HG03521 (cell line): Measurements from ENCODE around the gene NSUN6.
"Not testable (repeated sequence)": the region's sequence is repeated elsewhere in the genome, so short reads cannot be mapped to it uniquely, and the experiment has no call there.

ENCODE experiments used
- ATAC-seq: cut with Tn5 transposase; IDR thresholded peaks from one replicate; pipeline ENCODE4 v1.9.1; 2021; ENCODE audit warnings: mild to moderate bottlenecking, moderate library complexity; ENCODE audit not compliant: unreplicated experiment

The NSUN6 gene

DNA sequence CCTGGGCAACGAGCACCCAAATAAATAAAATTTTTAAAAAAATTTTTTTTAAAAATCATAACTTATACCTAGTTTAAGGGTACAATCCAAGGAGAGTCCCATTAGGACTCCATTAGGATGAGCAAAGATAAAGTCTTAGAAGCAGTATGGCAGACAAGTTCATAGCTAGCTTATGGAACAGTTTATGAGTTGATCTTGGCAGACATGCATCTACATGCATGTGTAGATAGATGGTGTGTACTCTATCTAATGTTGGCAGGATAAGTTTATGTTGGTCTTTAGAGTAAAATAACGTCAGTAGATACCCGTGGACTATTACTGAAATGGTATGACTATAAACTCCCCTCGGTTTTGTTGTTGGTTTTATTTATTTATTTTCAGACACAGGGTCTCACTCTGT, 40.2 kb downstream of the NSUN6 start:
- ATAC-seq = no peak

DNA sequence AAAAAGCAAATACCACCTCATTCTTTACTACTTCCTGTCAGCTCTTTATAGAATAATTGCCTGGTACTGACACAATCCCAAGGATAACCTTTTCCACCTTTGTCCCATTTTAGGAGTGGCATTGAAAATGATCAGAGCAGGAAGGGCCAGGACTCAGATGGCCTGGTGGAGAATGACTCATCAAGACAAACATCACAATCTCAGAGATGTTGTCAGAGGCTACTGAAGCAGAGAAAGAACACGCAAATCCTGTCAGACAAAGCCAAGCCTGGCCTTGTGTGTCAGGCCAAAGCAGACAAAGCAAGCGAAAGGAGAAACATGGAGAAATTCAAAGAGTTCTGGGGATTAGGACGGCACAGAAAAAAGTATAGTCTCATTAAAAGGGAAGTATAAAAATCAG, 40.9 kb downstream of the NSUN6 start:
- no peak for ATAC-seq

DNA sequence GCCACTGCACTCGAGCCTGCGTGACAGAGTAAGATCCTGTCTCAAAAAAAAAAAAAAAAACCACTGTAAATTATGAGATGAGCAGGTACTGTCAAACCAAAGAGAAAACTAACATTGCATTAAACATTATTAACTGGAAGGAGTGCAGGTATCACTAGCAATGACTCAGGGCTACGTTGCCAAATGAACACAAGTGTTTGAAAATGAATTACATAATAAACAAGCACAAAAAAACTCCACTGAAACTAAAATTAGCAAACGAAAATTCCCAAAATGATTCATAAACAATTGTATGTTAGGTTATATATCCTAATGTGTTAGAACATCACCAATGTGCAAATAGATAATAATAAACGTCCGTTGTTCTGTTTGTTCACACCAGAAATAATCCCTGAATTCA, 42.8 kb downstream of the NSUN6 start:
- ATAC-seq = no peak

DNA sequence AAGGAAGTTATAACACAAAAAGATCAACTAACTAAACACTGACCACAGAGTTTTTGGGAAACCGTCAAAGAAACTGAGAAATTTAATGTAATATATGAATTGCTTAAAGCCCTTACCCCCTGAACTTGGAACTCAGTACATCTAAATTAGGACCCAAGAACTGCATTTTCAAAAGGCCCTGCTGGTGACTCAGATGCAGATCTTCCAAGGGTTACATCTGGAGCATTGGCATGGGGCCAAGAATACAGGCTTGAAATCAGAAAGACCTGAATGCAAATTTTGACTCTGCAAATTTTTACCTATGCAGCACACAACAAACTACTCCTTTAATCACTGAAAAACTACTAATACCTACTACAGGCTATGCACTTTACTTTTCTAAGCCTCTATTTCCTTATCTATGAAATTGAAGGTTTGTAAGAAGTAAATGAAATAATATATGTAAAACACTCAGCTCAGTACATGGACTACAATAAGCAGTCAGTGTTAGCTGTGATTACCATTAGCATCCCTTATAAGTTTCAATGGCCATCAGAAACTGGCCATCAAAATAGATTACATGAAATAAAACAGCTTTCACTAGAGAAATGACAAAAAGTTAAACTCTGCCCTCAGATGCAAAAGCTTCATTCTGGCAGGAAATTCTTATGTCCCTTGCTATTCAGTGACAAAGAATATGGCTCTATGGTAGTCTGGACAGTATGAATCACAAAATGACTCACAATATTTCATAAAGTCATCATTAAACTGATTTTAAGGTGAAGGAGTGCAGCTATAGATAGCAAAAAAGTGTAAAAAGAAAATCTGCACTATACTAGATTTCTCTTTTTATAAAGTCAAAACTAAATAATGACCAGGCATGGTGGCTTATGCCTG, 43.6 kb downstream of the NSUN6 start:
- no peak for ATAC-seq

DNA sequence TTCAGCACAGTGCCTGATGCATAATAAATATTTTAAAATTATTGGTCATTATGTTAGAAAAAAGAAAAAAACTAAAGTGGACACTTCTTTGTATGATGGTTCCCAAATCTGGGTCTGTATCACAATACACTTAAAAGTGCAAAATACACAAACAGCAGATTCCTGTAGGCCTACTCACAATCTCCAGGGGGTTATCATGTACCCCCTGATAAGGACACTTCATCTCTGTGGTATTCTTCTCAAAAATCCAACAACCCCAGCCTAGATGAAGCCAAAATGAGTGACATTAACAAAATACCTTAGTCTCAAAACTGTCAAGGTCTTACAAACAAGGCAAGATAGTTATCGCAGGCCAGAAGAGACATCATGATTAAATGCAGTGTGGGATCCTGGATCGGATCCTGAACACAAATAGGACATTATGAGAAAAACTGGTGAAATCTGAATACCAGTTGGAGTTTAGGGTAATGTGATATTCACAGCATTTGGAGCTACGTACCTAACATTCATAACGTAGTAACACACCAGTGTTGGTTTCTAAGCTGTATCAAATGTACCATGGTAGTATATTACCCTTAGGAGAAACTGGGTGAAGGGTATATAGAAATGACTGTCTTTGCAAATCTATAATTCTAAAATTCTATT, 45.2 kb downstream of the NSUN6 start:
- ATAC-seq = no peak

DNA sequence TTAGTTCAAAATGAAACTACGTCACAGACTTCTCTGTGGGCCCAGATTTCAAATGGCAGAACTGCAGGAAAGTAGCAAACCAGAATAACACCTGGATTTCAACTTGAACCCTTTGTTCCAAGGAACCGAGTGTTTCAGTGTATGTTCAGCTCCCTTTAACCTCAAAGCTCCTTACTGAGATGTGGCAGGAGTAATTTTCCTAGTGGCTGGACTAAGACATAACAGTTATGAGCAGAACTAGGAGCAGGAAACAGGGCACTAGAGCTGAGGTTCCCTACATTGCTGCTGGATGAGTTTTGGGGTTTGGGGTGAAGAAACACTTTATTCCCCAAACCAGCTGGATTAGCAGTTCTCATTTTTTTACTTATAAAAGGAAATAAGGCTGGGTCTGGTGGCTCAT, 50.1 kb downstream of the NSUN6 start:
- no peak for ATAC-seq

DNA sequence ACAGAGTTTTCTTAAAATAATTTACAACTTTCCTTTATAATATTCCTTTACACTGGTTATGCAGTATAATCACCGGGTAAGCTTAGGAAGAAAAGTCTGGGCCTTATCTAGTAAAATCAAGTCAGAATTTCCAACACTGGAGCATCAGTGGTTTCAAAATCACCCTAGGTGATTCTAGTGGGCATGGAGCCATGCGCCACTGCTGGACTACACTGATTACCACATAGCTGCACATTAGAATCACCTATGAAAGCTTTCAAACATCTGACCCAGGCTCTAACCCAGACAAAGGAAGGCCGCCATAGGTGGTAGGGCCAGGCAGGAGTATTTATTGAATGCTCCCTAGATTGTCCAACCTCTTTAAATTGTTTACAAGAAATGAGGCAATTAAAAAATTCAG, 52.0 kb downstream of the NSUN6 start:
- ATAC-seq = no peak

DNA sequence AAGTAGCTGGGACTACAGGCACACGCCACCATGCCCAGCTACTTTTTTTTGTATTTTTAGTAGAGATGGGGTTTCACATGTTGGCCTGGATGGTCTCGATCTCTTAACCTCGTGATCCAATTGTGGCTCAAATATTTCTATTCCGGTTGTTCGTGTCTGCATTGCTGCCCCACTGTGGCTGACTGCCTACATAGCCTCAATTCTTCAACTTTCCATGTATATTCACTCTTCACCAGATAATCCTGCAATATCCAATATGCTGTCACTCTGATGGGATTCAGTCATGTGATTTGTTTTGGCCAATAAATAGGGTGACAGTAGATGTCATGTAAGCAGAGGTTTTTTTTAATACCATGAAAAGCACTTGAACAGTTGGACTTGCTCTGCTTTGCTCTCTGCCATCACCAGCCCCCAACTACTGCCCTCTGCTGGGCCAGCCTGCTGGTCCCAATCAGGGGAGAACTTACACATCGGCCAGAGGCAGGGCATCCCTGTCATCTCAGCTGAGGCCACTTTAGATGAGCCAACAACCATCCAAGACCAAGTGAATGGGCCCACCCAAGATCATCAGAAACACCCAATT, 56.7 kb downstream of the NSUN6 start:
- ATAC-seq = no peak

DNA sequence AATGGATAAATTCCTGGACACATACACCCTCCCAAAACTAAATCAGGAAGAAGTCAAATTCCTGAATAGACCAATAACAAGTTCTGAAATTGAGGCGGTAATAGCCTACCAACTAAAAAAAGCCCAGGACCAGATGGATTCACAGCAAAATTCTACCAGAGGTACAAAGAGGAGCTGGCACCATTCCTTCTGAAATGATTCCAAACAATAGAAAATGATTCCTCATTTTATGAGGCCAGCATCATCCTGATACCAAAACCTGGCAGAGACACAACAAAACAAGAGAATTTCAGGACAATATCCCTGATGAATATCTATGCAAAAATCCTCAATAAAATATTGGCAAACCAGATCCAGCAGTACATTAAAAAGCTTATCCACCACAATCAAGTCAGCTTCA, 60.2 kb downstream of the NSUN6 start:
- ATAC-seq = not testable (repeated sequence)

DNA sequence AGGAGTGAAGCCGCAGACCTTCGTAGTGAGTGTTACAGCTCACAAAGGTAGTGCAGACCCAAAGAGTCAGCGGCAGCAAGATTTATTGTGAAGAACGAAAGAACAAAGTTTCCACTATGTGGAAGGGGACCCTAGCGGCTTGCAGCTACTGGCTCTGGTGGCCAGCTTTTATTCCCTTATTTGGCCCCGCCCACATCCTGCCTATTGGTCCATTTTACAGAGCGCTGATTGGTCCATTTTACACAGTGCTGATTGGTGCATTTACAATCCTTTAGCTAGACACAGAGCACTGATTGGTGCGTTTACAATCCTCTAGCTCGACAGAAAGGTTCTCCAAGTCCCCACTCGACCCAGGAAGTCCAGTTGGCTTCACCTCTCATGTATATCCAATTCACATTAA, 64.8 kb downstream of the NSUN6 start:
- not testable (repeated sequence) for ATAC-seq

DNA sequence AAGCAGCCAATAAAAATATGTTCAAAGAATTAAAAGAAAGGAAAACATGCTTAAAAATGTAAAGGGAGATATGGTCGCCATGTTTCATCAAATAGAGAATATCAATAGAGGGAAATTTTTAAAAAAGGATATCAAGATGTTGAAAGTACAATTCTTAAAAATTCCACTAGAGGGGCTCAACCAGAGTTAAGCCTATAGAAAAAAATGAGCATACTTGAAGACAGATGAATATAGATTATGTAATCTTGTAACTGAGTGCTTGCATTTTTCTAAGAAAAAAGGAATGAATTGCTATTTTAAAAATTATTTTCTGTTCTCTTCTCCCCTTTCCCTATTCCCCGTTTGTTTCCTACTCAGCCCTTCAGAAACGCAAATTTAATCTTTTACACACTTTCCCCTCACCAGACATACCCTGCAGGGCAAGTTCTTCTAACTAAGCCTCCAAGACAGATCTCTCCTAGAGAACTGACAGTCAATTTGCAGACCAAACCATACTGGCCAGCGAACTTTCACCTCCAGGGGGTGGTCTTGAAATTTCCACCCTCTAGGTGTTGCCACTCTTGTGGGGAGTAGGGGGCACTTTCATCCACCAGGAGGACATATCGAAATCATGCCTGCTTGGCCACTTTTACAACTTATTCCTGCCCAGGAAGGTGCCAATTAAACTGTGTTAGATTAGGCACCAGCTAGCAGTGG, 67.7 kb downstream of the NSUN6 start:
- ATAC-seq = no peak

DNA sequence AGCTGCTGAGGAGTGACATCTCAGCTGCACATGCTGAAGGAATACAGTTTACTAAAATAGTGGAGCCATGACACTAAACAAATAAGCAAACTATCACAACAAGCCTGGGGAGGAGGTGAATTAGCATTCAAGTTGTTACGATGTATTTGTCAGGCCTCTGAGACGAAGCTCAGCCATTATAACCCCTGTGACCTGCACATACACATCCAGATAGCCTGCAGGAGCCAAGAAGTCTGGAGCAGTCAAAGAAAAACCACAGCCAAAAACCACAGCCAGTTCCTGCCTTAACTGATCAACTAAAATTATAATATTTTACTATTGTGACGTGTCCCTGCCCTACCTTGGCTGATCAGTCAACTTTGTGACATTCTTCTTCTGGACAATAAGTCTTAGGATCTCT, 68.6 kb downstream of the NSUN6 start:
- ATAC-seq = no peak

DNA sequence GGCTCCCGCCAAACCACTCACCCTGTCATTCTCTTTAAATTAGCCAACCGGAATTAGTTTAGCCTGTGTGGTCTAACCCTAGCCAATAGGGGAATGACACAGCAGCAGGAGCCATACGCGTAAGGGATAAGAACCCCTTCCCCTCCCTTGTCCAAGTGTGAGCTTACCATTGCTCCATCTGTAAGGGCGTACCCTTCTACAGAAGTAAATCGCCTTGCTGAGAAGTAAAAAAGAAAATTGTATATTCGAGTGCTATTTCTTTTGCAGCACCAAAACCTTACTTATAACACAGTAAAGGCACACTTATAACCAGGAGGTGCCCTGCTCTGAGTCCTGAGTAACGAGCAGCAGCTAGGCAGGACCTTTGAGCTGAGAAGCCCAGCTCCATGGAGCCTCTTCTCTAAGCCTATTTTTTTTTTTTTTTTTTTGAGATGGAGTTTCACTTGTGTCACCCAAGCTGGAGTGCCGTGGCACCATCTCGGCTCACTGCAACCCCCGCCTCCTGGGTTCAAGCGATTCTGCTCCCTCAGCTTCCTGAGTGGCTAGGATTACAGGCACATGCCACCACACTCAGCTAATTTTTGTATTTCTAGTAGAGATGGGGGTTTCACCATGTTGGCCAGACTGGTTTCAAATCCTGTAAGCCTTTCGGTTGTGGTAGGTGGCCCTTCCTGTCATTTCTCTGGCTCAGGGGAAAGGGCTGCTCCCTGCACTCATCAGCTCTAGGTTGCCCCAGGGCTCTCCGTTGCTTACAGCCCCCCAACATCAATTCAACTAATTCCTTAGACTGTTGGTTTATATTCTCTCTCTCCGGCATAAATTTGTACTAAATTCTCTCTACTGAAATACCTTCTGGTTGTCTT, 73.3 kb downstream of the NSUN6 start:
- no peak for ATAC-seq

DNA sequence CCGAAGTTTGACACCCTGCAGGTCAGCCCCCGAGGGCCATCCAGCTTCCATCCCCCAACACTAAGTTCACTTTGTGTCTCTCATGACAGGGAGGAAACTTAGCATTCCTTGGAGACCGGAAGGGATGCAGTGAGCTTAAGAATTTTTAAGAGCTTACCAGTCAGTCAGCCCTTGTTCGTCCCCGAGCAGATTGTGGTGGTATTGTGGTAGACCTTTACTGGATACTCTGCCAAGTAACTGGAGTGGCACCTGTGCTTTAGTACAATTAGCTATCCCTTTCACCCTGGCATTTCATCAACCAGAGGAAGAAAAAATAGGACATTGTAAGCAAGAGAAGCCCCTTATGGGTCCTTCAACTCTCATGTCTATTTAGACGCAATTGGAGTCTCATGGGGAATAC, 74.8 kb downstream of the NSUN6 start:
- ATAC-seq = no peak

DNA sequence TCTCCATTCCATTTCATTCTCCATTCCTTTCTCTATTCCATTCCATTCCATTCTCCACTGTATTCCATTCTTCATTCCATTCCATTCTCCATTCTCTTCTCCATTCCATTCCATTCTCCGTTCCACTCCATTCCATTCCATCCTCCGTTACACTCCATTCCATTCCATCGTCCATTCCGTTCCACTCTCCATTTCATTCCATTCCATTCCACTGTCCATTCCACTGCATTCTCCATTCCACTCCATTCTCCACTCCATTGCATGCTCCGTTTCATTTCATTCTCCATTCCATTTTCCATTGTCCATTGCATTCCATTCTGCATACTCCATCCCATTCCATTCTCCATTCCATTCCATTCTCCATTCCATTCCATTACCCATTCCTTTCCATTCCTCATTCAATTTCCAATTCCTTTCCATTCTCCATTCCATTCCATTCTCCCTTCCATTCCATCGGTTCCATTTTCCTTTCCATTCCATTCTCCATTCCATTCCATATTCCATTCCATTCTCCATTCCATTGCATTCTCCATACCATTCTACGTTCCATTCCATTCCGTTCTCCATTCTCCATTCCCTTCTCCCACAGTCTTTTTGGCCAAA, 78.3 kb downstream of the NSUN6 start:
- ATAC-seq = no peak

DNA sequence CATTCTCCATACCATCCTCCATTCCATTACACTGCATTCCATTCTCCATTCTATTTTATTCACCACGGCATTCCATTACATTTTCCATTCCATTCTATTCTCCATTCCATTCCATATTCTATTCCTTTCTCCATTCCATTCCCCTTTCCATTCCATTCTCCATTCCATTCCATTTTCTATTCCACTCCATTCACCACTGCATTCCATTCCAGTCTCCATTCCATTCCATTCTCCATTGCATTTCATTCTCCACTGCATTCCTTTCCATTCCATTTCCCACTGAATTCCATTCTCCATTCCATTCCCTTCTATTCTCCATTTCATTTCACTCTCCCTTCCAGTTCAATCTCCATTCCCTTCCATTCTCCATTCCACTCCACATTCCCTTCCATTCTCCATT, 79.6 kb downstream of the NSUN6 start:
- ATAC-seq = no peak

DNA sequence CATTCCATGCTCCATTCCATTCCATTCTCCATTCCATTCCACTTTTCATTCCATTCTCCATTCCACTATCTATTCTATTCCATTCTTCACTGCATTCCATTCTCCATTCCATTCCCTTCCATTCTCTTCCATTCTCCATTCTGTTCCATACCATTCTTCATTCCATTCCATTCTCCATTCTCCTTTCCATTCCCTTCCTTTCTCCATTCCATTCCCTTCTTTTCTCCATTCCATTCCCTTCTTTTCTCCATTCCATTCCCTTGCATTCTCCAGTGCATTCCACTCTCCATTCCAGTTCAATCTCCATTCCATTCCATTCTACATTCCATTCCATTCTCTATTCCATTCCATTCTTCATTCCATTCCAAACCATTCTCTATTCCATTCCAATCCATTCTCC, 80.3 kb downstream of the NSUN6 start:
- ATAC-seq = no peak

DNA sequence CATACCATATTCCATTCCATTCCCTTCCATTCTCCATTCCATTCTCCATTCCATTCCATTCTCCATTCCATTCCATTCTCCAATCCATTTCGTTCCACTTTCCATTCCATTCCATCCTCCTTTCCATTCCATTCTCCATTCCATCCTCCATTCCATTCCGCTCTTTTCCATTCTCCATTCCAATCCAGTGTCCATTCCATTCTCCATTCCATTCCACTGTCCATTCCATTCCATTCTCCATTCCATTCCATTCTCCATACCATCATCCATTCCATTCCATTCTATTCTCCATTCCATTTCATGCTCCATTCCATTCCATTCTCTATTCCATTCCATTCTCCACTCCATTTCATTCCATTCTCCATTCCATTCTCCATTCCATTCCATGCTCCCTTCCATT, 81.0 kb downstream of the NSUN6 start:
- ATAC-seq = not testable (repeated sequence)

DNA sequence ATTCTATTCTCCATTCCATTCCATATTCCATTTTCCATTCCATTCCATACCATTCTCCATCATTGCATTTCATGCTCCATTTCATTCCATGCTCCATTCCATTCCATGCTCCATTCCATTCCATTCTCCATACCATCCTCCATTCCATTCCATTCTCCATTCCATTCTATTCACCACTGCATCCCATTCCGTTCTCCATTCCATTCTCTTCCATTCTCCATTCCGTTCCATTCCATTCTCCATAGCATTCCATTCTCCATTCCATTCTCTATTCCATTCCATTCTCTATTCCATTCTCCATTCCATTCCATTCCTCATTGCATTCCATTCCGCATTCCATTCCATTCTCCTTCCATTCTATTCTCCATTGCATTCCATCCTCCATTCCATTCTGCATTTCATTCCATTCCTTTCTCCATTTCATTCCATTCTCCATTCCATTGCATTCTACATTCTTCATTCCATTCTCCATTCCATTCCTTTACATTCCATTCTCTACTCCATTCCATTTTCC, 84.0 kb downstream of the NSUN6 start:
- ATAC-seq = no peak

DNA sequence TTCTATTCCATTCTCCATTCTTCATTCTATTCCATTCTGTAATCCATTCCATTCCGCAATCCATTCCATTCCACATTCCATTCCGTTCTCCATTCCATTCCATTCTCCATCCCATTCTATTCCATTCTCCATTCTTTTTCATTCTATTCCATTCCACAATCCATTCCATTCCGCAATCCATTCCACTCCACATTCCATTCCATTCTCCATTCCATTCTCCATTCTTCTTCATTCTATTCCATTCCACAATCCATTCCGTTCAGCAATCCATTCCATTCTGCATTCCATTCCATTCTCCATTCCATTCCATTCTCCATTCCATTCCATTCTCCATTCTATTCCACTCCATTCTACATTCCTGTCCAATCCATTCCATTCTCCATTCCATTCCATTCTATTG, 85.2 kb downstream of the NSUN6 start:
- no peak for ATAC-seq
